ENCODE measurements around the gene MYBPC2. TPM values are rescaled to one million over a fixed set of nuclear protein-coding genes. Genes with fewer than 3 reads are reported as not detected.

MYBPC2 gene
- total and polyA plus RNA-seq, 7 donors, result 0.95 TPM; not detected in 6

DNA sequence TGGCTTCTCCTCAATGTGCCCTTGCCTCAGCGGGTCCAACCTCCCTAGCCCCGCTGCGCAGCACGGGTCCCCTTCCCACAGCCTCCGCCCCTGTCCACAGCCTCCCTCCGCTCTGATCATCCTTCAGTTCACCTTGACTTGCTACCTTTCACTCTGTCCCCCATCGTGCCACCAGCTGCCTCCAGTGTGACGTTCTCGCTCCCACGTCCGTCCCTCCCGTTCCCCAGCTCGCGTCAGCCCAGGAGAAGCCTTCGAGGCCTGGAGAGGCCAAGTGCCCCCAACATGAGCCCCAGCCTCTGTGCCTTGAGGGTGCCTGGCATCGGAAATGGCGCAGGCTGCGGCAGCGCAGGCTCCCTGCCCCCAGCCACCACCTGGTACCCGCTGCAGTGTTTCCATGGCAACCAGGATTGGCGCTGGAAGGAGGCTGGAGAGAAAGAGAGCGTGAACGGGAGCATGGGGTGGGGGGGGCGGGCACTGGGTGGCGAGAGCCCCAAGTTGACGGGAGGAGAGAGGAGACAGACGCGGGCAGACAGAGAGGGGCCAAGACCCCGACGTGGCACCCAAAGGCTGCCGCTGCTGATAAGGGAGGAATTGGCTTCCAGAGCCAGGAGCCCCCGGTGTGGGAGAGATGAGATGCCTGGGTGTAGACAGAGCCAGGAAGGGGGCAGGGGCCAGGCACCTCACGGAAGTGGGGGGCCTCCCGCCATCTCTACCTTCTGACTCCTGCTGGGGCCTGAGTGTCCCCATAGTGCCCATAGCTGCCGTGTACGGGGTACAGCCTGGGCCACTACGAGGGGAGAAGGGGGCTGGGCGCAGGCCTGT is 81.9 kb downstream of the MYBPC2 start:
- Histone ChIP-seq H3K27me3 (peaks cover 0 to 14% (median 0%) of the 10 kb centered on the region in 3 donors), H3K27ac (no peak overlapping the region), H3K4me3 (no peak overlapping the region), H3K9me3 (no peaks in the 10 kb centered on the region), H3K36me3 (no peaks in the 10 kb centered on the region), H3K4me1 (peaks cover 0 to 15% (median 9%) of the 10 kb centered on the region in 4 donors)
- 38 to 59% methylated on average over 38 of the region's 38 CpGs for WGBS, 2 donors
- intact Hi-C loops (cut with DNase I), result loop anchor here (10.0 kb wide), 1 partner anchor 210 kb away; the partner anchor contains the start of gene CLEC11A
- TF ChIP-seq POLR2A (IDR thresholded peaks at IDR 0.05), result no peak
- TF ChIP-seq, protein P1, sequence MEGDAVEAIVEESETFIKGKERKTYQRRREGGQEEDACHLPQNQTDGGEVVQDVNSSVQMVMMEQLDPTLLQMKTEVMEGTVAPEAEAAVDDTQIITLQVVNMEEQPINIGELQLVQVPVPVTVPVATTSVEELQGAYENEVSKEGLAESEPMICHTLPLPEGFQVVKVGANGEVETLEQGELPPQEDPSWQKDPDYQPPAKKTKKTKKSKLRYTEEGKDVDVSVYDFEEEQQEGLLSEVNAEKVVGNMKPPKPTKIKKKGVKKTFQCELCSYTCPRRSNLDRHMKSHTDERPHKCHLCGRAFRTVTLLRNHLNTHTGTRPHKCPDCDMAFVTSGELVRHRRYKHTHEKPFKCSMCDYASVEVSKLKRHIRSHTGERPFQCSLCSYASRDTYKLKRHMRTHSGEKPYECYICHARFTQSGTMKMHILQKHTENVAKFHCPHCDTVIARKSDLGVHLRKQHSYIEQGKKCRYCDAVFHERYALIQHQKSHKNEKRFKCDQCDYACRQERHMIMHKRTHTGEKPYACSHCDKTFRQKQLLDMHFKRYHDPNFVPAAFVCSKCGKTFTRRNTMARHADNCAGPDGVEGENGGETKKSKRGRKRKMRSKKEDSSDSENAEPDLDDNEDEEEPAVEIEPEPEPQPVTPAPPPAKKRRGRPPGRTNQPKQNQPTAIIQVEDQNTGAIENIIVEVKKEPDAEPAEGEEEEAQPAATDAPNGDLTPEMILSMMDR (IDR thresholded peaks at IDR 0.05), result no peak
- no peak for TF ChIP-seq POLR2AphosphoS5 (IDR thresholded peaks at IDR 0.05)
- TF ChIP-seq EP300 (IDR thresholded peaks at IDR 0.05), result no peak
- DNase-seq, result peak; percentile 28

DNA sequence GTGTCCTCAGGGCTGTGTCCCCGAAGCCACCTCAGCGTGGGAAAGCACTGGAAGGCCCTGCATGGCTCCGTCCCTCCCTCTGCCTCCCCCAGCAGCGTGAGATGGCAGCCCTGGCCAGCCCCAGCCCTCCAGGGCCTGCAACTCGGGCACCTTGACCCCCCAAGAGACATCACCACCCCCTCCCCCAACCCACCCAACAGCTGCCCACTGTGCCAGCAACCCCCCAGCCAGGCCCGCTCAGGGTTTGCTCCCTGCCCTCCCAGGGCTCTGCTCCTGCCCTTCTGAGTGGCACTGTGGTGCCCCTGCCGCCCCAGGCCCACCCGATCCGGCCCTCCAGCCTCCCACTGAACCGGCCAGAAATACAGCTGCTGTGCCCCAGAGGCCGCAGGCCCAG is 82.5 kb downstream of the MYBPC2 start:
- Histone ChIP-seq H3K36me3 (no peaks in the 10 kb centered on the region), H3K27ac (no peak overlapping the region)
- DNase-seq, result peak; percentile 57

More for the DNA sequence above, 82.5 kb downstream of the MYBPC2 start:
- WGBS, 2 donors, result 62 to 75% methylated on average over 11 of the region's 11 CpGs
- intact Hi-C loops (cut with DNase I), result loop anchor here (10.0 kb wide), 1 partner anchor 210 kb away; the partner anchor contains the start of gene CLEC11A
- Histone ChIP-seq H3K9me3 (no peaks in the 10 kb centered on the region), H3K4me1 (peaks cover 0 to 13% (median 6%) of the 10 kb centered on the region in 4 donors), H3K27me3 (peaks cover 0 to 14% (median 0%) of the 10 kb centered on the region in 3 donors), H3K4me3 (no peak overlapping the region)
- TF ChIP-seq EP300 (IDR thresholded peaks at IDR 0.05), result no peak
- TF ChIP-seq POLR2A (IDR thresholded peaks at IDR 0.05), result no peak
- TF ChIP-seq POLR2AphosphoS5 (IDR thresholded peaks at IDR 0.05), result no peak
- TF ChIP-seq, protein P1 (IDR thresholded peaks at IDR 0.05), result no peak

Other genes starting within 250 kb of the MYBPC2 start
- gene MYH14, start 229.3 kb upstream of the MYBPC2 start, total RNA-seq, result 1 to 10 TPM in 2 of 4 donors, under 1 TPM in 2; 0.16 to 3.9 (median 1.3) TPM
- gene MYH14, start 229.3 kb upstream of the MYBPC2 start, polyA plus RNA-seq, result 100 to 1,000 TPM in 2 of 3 donors, 10 to 100 TPM in 1; 92.5 to 479 (median 235) TPM
- gene KCNC3, start 103.5 kb upstream of the MYBPC2 start, total RNA-seq, result under 1 TPM in 2 of 4 donors, not detected in 2; 0.36 to 0.83 TPM
- gene KCNC3, start 103.5 kb upstream of the MYBPC2 start, polyA plus RNA-seq, result 1 to 10 TPM in 1 of 3 donors, under 1 TPM in 1, not detected in 1; 0.92 to 1.6 TPM
- gene NAPSA, start 67.3 kb upstream of the MYBPC2 start, total RNA-seq, result under 1 TPM in 2 of 4 donors, not detected in 2; 0.55 to 0.95 TPM
- 1 to 10 TPM in 2 of 3 donors, under 1 TPM in 1; 0.69 to 2.4 (median 2.0) TPM for gene NAPSA, start 67.3 kb upstream of the MYBPC2 start, polyA plus RNA-seq
- gene NR1H2, start 56.4 kb upstream of the MYBPC2 start, total RNA-seq, result 100 to 1,000 TPM in 3 of 4 donors, 10 to 100 TPM in 1; 92.5 to 143 (median 109) TPM
- 10 to 100 TPM; 58.9 to 72.8 (median 65.4) TPM for gene NR1H2, start 56.4 kb upstream of the MYBPC2 start, polyA plus RNA-seq
- gene POLD1, start 48.5 kb upstream of the MYBPC2 start, total RNA-seq, result 10 to 100 TPM in 3 of 4 donors, 1 to 10 TPM in 1; 9.6 to 20.5 (median 10.0) TPM
- 10 to 100 TPM; 10.8 to 44.2 (median 19.0) TPM for gene POLD1, start 48.5 kb upstream of the MYBPC2 start, polyA plus RNA-seq
- gene SPIB, start 14.0 kb upstream of the MYBPC2 start, total RNA-seq, result 1 to 10 TPM in 1 of 4 donors, not detected in 3; 3.0 TPM
- gene SPIB, start 14.0 kb upstream of the MYBPC2 start, polyA plus RNA-seq, result 10 to 100 TPM; 22.8 to 58.1 (median 44.6) TPM
- gene EMC10, start 43.6 kb downstream of the MYBPC2 start, total RNA-seq, result 10 to 100 TPM; 38.5 to 48.5 (median 42.3) TPM
- 100 to 1,000 TPM in 1 of 3 donors, 10 to 100 TPM in 2; 34.2 to 140 (median 41.8) TPM for gene EMC10, start 43.6 kb downstream of the MYBPC2 start, polyA plus RNA-seq
- gene GARIN5A, start 44.0 kb downstream of the MYBPC2 start, total RNA-seq, result 1 to 10 TPM in 2 of 4 donors, under 1 TPM in 1, not detected in 1; 0.36 to 7.1 (median 1.2) TPM
- gene GARIN5A, start 44.0 kb downstream of the MYBPC2 start, polyA plus RNA-seq, result 1 to 10 TPM in 2 of 3 donors, not detected in 1; 1.6 to 2.8 TPM
- gene JOSD2, start 78.3 kb downstream of the MYBPC2 start, total RNA-seq, result 10 to 100 TPM; 23.5 to 47.9 (median 33.7) TPM
- gene JOSD2, start 78.3 kb downstream of the MYBPC2 start, polyA plus RNA-seq, result 10 to 100 TPM; 55.3 to 85.1 (median 65.7) TPM
- not detected for gene ASPDH, start 81.0 kb downstream of the MYBPC2 start, total RNA-seq
- not detected for gene ASPDH, start 81.0 kb downstream of the MYBPC2 start, polyA plus RNA-seq
- 1 to 10 TPM; 2.2 to 2.7 (median 2.4) TPM for gene LRRC4B, start 135.5 kb downstream of the MYBPC2 start, total RNA-seq
- gene LRRC4B, start 135.5 kb downstream of the MYBPC2 start, polyA plus RNA-seq, result 1 to 10 TPM in 1 of 3 donors, under 1 TPM in 1, not detected in 1; 0.23 to 2.8 TPM
- under 1 TPM; 0.28 to 0.66 (median 0.38) TPM for gene SYT3, start 207.0 kb downstream of the MYBPC2 start, total RNA-seq
- gene SYT3, start 207.0 kb downstream of the MYBPC2 start, polyA plus RNA-seq, result under 1 TPM in 2 of 3 donors, not detected in 1; under 0.01 to 0.38 TPM
- not detected for gene C19orf81, start 216.6 kb downstream of the MYBPC2 start, total RNA-seq
- not detected for gene C19orf81, start 216.6 kb downstream of the MYBPC2 start, polyA plus RNA-seq

Measured in sigmoid colon (tissue), 7 donors.